Panc1 (cell line): Measurements from ENCODE around the gene SBNO2. TPM values are rescaled to one million over a fixed set of nuclear protein-coding genes. Genes with fewer than 3 reads are reported as not detected.

Experiments
- ATAC-seq: fragments of 200-7000 bp; cut with Tn5 transposase; 2 replicates; pipeline ENCODE4 v1.9.1; 2020; ENCODE audit warnings: mild to moderate bottlenecking, moderate library complexity
- BruUV-seq: library from RNA; stranded (reverse); fragments of 400-500 nt; replicated peaks from 2 replicates; lab custom pipeline; 2021; lab: Mats Ljungman, UMichigan
- CTCF ChIA-PET: fragments of 300-600 bp; sonication (Branson Sonifier 250); formaldehyde crosslinking; loops from one replicate; lab custom pipeline; 2022; ENCODE audit warnings: antibody characterized with exemption; lab: Charles Lee
- POLR2A ChIA-PET: fragments of 300-600 bp; sonication (Branson Sonifier 250); formaldehyde crosslinking; loops from one replicate; lab custom pipeline; 2022; ENCODE audit warnings: antibody characterized with exemption; lab: Charles Lee
- DNase-seq: peaks from one replicate; pipeline ENCODE4 v3.0.0-alpha.2; 2010; ENCODE audit warnings: low read depth, low spot score
- H3K27ac ChIP-seq: 2 replicates; pipeline ENCODE4 v1.5.1; 2011; ENCODE audit warnings: mild to moderate bottlenecking, low read length, inconsistent platforms
- H3K27me3 ChIP-seq: fragments of 200-500 bp; sonication (Bioruptor generic); 2 replicates; pipeline ENCODE4 v1.6.0; 2014; ENCODE audit warnings: low read length, inconsistent platforms; ENCODE audit not compliant: control insufficient read depth, insufficient read depth
- H3K36me3 ChIP-seq: fragments of 200-500 bp; sonication (Bioruptor generic); 2 replicates; pipeline ENCODE4 v1.5.1; 2014; ENCODE audit warnings: inconsistent platforms, mild to moderate bottlenecking, low read length, moderate library complexity; ENCODE audit not compliant: control insufficient read depth, insufficient read depth
- H3K4me1 ChIP-seq: 2 replicates; pipeline ENCODE4 v1.5.1; 2011; ENCODE audit warnings: inconsistent platforms, mild to moderate bottlenecking, low read length, moderate library complexity; ENCODE audit not compliant: control insufficient read depth, insufficient read depth
- H3K4me3 ChIP-seq, 2 experiments: 2 replicates each; pipeline ENCODE4 v1.5.1; 2011 to 2012; ENCODE audit warnings: low read depth in 2 of 2, low read length in 2 of 2, mild to moderate bottlenecking in 2 of 2, inconsistent platforms in 1 of 2, moderate library complexity in 1 of 2
- H3K9me3 ChIP-seq: fragments of 200-500 bp; sonication (Bioruptor generic); 2 replicates; pipeline ENCODE4 v1.5.1; 2014; ENCODE audit warnings: low read depth, mild to moderate bottlenecking, inconsistent platforms, low read length, moderate library complexity; ENCODE audit not compliant: control insufficient read depth, insufficient read depth
- POLR2AphosphoS5 ChIP-seq: IDR thresholded peaks from 2 replicates; pipeline ENCODE4 v1.6.1; 2012; ENCODE audit warnings: mild to moderate bottlenecking, low read depth, low read length, moderate library complexity
- REST ChIP-seq, 2 experiments: IDR thresholded peaks; 2 replicates each; pipeline ENCODE4 v1.6.1; 2011 to 2012; ENCODE audit warnings: low read depth in 2 of 2, control low read depth in 1 of 2, low read length in 1 of 2, mild to moderate bottlenecking in 1 of 2, moderate library complexity in 1 of 2; ENCODE audit not compliant: insufficient read depth in 1 of 2
- SIN3A ChIP-seq: IDR thresholded peaks from 2 replicates; pipeline ENCODE4 v1.6.1; 2012; ENCODE audit warnings: low read depth, mild to moderate bottlenecking, low read length, moderate library complexity, borderline replicate concordance; ENCODE audit not compliant: insufficient read depth
- TCF7L2 ChIP-seq: IDR thresholded peaks from 2 replicates; pipeline ENCODE4 v1.6.1; 2011; ENCODE audit warnings: mild to moderate bottlenecking, low read depth, low read length, inconsistent platforms
- in situ Hi-C: cut with HindIII; loops from 2 replicates; pipeline ENCODE4 v1.10.0; 2016; ENCODE audit warnings: low sequenced_read_pairs, low pct_unique_long_range_greater_than_20kb
- intact Hi-C: fragments of 100-400 bp; cut with micrococcal nuclease; formaldehyde crosslinking; loops from one replicate; pipeline ENCODE4 v1.10.0; 2022; ENCODE audit not compliant: unreplicated experiment
- total RNA-seq: library from RNA; stranded (reverse); gene quantifications from one replicate; pipeline ENCODE4 v1.2.1, GENCODE V29; 2021; ENCODE audit not compliant: unreplicated experiment
- TF ChIP-seq, protein P1 (sequence below): fragments of 450-650 bp; IDR thresholded peaks from 2 replicates; pipeline ENCODE4 v1.5.1; 2017; ENCODE audit warnings: mild to moderate bottlenecking

SBNO2 gene
- total RNA-seq, 1 experiment from 2014 or later, result 101 TPM

DNA sequence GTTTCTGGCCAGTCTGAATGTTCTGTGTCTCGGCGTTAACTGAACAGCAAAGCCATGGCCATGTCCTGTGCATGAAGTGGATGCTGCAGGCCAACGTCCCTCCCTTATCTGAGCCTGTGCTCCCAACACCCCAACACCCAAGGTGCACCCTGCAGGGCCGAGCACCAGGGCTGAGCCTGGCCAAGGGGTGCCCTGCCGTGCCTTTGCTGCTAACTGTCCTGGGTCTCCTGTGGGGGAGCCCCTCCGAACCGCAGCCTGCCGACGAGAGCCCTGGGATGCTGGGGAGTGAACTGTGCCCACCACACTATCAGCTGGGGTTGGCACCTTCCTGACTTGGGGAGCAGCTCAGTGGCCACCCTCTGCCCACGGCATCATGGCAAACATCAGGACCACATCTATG, 52.7 kb downstream of the SBNO2 start:
- CTCF ChIA-PET, result no interaction called here
- BruUV-seq, result no TSS peak
- POLR2A ChIA-PET, result no interaction called here

GRCh38 chr19:1119475-1120217, 54.4 kb downstream of the SBNO2 start:
- Histone ChIP-seq H3K36me3 (peaks cover 3% of the 10 kb centered on the region), H3K9me3 (no peaks in the 10 kb centered on the region), H3K4me3 (no peak overlapping the region), H3K27me3 (no peaks in the 10 kb centered on the region), H3K4me1 (no peaks in the 10 kb centered on the region), H3K27ac (no peak overlapping the region)
- BruUV-seq, result no TSS peak
- TF ChIP-seq, protein P1, sequence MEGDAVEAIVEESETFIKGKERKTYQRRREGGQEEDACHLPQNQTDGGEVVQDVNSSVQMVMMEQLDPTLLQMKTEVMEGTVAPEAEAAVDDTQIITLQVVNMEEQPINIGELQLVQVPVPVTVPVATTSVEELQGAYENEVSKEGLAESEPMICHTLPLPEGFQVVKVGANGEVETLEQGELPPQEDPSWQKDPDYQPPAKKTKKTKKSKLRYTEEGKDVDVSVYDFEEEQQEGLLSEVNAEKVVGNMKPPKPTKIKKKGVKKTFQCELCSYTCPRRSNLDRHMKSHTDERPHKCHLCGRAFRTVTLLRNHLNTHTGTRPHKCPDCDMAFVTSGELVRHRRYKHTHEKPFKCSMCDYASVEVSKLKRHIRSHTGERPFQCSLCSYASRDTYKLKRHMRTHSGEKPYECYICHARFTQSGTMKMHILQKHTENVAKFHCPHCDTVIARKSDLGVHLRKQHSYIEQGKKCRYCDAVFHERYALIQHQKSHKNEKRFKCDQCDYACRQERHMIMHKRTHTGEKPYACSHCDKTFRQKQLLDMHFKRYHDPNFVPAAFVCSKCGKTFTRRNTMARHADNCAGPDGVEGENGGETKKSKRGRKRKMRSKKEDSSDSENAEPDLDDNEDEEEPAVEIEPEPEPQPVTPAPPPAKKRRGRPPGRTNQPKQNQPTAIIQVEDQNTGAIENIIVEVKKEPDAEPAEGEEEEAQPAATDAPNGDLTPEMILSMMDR, result no peak
- TF ChIP-seq REST (IDR thresholded peaks at IDR 0.05; ENCODE audit: insufficient read depth in 1 of 2, low read depth in 2 of 2, low read length in 1 of 2), result no peak
- TF ChIP-seq SIN3A, result no peak
- no peak for TF ChIP-seq POLR2AphosphoS5
- no peak for TF ChIP-seq TCF7L2
- DNase-seq (no peak), ATAC-seq (no peak)
- intact Hi-C loops (no loop called here), in situ Hi-C loops (no loop called here)
- CTCF ChIA-PET, result no interaction called here
- POLR2A ChIA-PET, result no interaction called here

More for the DNA sequence above, 52.7 kb downstream of the SBNO2 start:
- no peak overlapping the region for H3K27ac ChIP-seq
- no peak for ATAC-seq
- no peak overlapping the region for H3K4me3 ChIP-seq
- H3K36me3 ChIP-seq, result peaks cover 3% of the 10 kb centered on the region
- TF ChIP-seq SIN3A, result no peak
- in situ Hi-C loops, result no loop called here
- no peaks in the 10 kb centered on the region for H3K9me3 ChIP-seq
- intact Hi-C loops, result no loop called here
- H3K4me1 ChIP-seq, result no peaks in the 10 kb centered on the region
- no peak for DNase-seq
- H3K27me3 ChIP-seq, result no peaks in the 10 kb centered on the region

- no TSS peak for BruUV-seq
- ATAC-seq, result no peak
- DNase-seq, result no peak
- Histone ChIP-seq H3K9me3 (no peaks in the 10 kb centered on the region), H3K4me3 (no peak overlapping the region), H3K4me1 (peaks cover 4% of the 10 kb centered on the region), H3K27ac (no peak overlapping the region), H3K36me3 (peaks cover 3% of the 10 kb centered on the region), H3K27me3 (no peaks in the 10 kb centered on the region)
- no peak for TF ChIP-seq TCF7L2
- TF ChIP-seq, protein P1, result no peak
- no peak for TF ChIP-seq REST (IDR thresholded peaks at IDR 0.05; ENCODE audit: insufficient read depth in 1 of 2, low read depth in 2 of 2, low read length in 1 of 2)
- no peak for TF ChIP-seq POLR2AphosphoS5
- no peak for TF ChIP-seq SIN3A
- ChIA-PET CTCF (no interaction called here), POLR2A (no interaction called here)
- in situ Hi-C loops, result no loop called here
- intact Hi-C loops, result no loop called here
Measured at GRCh38 chr19:1118999-1119398, 55.1 kb downstream of the SBNO2 start.
